GM10847 (cell line): ENCODE data around the gene TSPAN12.

ENCODE experiments used
- POLR2A ChIP-seq: IDR thresholded peaks from 2 replicates; pipeline ENCODE4 v1.6.1; 2011; ENCODE audit not compliant: insufficient read length; ENCODE audit errors: extremely low read depth

TSPAN12 gene

GRCh38 chr7:120857588-120858573 is at the start of gene TSPAN12:
Gene TSPAN12 (minus strand): TSS chr7:120858144. CDS start chr7:120856763, 1,381 bp downstream.
- no peak for TF ChIP-seq POLR2A

GRCh38 chr7:120898715-120899499 is 41.0 kb upstream of the TSPAN12 start:
- TF ChIP-seq POLR2A, result no peak

DNA sequence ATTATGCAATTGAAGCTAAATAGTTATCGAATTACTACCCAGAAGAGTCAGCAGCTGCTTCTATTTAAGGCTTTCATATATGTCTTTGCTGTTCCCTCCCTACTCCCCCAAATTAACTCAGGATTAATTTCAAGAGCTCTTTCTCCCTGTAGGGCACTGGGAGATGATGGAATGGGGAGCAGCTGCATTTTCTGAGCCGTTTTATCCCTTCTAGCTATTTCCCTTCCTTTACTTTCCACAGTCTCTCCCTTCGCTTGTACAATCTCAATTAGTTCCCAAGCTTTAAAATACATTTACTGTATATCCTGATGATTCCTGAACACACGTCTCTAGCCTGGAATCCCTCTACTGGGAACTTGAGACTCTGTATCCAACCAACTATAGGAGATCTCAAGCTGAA is 19.8 kb upstream of the TSPAN12 start:
- TF ChIP-seq POLR2A, result no peak

- no peak for TF ChIP-seq POLR2A
These were observed 19.0 kb upstream of the TSPAN12 start for GRCh38 chr7:120876922-120877321.

DNA sequence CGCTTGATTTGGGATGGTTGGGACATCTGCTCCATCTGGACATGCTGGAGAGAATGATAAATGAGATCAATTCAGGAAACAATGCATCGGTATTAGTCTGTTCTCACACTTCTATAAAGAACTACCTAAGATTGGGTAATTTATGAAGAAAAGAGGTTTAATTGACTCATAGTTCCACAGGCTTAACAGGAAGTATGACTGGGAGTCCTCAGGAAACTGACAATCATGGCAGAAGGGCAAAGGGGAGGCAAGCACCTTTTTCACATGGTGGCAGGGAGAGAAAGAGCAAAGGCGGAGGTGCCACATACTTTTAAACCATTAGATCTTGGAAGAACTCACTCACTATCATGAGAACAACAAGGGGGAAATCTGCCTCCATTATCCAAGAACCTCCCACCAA is 16.8 kb upstream of the TSPAN12 start:
- TF ChIP-seq POLR2A, result no peak

- TF ChIP-seq POLR2A, result no peak
These were observed 16.1 kb upstream of the TSPAN12 start for GRCh38 chr7:120874016-120874415.

GRCh38 chr7:120873401-120873800 is 15.5 kb upstream of the TSPAN12 start:
- no peak for TF ChIP-seq POLR2A

DNA sequence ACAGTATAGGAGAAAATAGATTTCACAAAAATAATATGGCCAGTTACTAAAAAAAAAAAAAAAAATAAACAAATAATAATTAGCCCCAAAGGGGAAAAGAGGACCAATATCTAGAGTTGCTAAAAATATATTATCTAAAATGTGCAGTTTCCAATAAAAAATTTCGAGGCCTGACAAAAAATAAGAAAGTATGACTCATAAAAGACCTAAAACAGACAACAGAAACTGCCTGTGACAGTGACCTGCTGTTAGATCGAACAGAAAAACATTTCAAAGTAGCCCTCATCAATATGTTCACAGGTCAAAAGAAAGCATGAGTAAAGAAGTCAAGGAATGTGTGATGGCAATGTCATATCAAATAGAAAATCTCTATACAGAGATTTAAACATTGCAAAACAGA is 11.8 kb upstream of the TSPAN12 start:
- no peak for TF ChIP-seq POLR2A

DNA sequence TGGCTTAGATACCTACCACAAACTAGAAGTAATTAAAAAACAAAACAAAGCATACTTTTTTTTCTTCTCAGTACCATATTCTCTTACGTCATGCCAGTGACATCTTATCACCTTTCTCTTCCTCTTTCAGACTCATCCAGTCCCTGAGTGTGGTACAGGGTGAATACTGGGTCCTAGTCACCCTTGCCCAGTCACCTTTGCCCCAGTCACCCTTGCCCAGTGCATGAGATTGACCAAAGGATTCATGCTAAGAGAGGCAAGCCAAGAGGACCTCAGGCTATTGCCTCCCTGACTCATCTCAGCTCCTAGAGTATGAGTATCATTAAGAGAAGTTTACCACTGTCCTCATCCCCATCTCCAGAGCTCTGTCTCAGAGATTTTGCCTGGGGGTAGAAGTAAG is 10.0 kb upstream of the TSPAN12 start:
- TF ChIP-seq POLR2A, result no peak

- no peak for TF ChIP-seq POLR2A
These were observed 7.4 kb upstream of the TSPAN12 start for GRCh38 chr7:120865191-120865981.

GRCh38 chr7:120864141-120864900 is 6.4 kb upstream of the TSPAN12 start:
- no peak for TF ChIP-seq POLR2A

DNA sequence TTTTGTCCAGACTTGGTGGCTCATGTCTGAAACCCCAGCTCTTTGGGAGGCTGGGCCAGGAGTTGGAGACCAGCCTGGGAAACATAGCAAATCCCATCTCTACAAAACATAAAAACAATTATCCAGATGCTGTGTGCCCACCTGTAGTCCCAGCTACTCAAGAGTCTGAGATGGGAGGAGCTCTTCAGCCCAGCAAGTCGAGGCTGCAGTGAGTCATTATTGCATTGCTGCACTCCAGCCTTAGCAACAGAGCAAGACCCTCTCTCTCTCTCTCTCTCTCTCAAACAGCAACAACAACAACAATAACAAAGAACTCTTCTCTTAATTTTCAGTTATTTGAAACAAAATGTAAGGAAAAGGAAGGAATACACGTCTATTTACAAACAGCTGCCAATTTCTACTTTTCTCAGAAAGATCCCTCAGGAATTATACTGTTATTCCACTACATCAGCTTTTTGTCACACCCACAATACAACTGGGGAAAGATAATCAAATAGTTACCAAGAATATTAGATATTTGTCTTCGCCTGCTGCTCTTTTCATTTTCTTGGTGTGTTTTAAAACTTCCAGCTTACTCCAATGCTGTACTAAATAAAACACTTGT is 5.1 kb upstream of the TSPAN12 start:
- TF ChIP-seq POLR2A, result no peak

DNA sequence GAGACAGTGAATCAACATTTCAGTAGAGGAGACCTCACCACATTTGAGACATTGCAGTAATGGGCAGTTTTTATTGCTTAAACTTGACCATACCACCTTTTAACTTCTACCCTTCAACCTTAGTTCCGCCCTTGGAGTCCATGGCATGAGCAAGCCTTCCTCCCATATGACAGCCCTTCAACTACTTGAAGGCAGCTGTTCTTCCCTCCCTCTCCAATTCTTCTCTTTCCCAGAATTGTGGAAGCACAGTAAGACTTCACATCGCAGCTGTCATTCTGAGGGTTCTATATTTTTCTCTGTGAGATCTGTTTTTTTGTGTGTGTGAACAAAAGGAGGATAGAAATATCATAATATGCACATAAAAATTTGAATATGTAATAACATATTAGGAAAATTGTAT is 2.2 kb upstream of the TSPAN12 start:
- TF ChIP-seq POLR2A, result no peak

- no peak for TF ChIP-seq POLR2A
These were observed 1.5 kb upstream of the TSPAN12 start for GRCh38 chr7:120859459-120859858.
